Stimulated activated CD8-positive, alpha-beta memory T cell treated with anti-CD3 and anti-CD28 coated beads, Interleukin-2, amount 100 ng/mL, for 1 hour (primary cell): ENCODE measurements around the gene FBXO40.

Experiments used
- DNase-seq, 2 donors: peaks; one replicate each; pipeline ENCODE4 v3.0.0-alpha.2; 2020; ENCODE audit warnings: low read depth in 2 of 2

Gene FBXO40

DNA sequence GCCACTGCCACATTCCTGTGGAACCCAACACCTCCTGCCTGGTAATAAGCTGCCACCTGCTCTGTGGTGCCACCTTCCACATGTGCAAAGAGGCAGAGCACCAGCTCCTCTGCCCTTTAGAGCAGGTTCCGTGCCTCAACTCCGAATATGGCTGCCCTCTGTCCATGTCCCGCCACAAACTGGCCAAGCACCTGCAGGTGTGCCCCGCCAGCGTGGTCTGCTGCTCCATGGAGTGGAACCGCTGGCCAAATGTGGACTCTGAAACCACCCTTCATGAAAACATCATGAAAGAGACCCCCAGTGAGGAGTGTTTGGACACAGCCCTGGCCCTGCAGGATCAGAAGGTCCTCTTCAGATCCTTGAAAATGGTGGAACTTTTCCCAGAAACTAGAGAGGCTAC lies 28.3 kb downstream of the FBXO40 start:
- DNase-seq = no peak

DNA sequence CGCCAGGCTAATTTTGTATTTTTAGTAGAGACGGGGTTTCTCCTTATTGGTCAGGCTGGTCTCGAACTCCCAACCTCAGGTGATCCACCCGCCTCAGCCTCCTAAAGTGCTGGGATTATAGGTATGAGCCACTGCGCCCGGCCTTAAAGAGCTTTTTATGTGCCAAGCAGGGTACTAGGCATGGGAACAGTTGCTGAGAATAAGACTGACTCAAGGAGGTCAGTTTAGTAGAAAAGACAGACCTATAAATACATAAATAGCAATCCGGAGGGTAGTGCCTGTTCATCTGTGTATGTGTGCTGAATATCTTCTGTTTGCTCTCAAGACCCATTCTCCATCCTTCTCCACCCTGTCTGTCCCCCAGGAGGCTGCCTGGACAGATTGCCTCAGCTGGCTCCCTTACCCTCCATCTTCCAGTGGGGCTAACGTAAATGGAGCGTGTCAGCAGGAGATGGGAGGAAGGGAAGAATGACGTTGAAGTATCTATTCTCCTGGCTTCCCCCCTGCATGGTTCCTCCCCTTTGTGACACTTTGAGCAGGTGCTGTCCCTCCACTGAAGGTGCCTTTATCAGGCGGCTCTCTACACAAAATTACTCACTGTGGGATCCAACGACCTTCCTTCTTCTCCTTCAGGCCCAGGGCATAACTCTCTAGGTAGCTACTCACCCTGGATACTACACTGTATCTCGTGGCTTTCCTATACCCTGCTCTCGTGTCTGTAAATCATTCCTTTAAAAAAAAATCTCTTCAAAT lies 31.1 kb downstream of the FBXO40 start:
- no peak for DNase-seq

DNA sequence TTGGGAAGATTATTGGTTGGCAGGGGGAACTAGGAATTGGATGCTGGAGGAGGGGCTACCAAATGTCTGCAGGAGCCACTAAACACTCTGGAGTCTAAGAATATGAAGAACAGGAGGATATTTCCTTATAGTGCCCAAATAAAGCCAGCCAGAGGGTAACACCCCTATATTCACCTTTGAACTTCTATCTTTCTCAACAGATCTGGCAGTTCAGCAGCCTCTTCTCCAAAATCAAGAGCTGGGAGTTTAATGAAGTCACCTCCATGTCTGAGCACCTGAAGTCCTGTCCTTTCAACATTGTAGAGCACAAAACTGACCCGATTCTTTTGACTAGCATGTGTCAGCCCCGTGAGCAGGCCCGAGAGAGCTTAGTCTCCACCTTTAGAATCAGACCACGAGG lies 33.3 kb downstream of the FBXO40 start:
- DNase-seq = no peak

DNA sequence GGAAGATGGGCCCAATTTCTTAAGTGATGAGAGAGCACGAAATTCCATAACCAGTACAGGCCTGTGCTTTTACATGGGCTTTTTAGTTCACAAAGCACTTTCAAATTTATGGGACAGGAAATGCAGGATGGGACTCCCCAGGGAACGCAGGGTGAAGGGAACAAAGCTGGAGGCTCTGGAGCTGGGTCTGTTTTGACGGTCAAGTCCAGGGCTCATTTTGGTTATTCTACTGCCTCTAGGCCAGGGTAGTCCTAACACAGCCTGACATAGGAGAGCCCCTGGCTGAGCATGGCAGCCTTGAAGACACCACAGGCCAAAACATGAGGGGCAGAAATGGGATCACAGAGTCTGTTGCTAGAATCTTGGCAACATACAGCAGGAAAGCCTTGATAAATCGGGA lies 34.0 kb downstream of the FBXO40 start:
- no peak for DNase-seq

GRCh38 chr3:121627622-121628021 lies 34.4 kb downstream of the FBXO40 start:
- no peak for DNase-seq

DNA sequence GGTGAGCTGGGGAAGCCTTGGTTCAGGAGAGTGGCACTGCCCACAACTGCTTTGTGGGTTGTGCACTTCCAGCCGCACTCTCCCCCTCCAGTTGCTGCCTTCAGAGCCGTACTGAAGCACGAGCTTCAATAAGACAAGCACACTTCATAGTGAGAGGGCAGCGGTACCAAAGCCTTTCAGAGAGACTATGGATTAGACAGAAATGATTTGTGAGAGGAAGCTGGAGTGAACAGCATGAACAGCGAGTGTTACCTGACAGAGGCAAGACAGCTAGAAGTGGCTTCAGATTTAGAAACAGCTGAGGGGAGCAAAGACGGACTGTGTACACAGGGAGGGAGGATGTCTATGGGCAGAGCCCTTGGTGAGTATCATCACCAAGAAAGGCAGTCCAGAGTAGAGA lies 36.4 kb downstream of the FBXO40 start:
- DNase-seq = no peak

DNA sequence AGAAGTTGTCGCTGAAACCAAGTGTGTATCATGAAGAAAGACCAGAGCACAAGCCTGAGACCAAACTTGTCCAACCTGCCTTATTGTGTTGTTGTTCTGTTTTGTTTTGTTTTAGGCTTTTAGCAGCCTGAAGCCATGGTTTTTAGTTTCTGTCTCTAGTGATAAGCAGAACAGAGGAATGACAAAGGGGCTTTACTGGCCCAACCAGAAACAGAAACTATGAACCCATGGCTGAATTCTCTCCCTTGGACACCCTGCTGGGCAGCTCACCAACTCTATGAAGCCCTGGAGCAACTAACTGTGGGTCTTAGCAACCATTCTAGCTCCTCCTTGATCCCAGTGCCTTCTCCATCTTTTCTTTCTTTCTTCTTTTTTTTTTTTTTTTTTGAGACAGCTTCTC lies 37.2 kb downstream of the FBXO40 start:
- no peak for DNase-seq

- no peak for DNase-seq
Observed at GRCh38 chr3:121637922-121638321, 44.7 kb downstream of the FBXO40 start.

GRCh38 chr3:121641127-121641526 lies 47.9 kb downstream of the FBXO40 start:
- DNase-seq = no peak

DNA sequence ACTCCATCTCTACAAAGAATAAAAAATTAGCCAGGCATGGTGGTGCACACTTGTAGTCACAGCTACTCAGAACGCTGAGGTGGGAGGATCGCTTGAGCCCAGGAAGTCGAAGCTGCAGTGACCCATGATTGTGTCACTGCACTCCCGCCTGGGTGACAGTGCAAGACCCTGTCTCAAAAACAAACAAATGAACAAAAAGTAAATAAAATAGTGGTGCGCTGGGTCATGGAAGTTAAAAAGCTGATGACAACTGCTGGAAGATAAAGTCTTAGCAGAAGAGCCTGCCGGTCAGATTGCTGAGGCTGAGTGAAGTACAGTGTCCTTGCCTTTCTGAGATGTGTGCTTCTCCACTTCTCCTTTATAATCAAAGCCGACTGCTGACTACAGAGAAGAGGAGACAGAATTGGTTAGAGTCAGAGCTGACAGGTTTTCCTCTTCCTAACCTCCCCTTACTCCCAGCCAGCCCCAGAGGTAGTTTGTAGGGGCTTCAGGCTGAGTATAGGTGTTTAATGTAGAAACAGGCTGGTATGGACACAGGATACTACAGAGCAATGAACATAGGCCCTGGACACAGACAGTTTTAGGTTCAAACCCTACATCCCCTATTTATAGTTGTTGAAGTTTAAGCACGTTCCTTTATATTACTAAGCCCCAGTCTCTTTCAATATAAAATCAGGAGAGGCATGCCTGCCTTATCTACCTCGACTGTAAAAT lies 49.6 kb downstream of the FBXO40 start:
- DNase-seq = no peak

DNA sequence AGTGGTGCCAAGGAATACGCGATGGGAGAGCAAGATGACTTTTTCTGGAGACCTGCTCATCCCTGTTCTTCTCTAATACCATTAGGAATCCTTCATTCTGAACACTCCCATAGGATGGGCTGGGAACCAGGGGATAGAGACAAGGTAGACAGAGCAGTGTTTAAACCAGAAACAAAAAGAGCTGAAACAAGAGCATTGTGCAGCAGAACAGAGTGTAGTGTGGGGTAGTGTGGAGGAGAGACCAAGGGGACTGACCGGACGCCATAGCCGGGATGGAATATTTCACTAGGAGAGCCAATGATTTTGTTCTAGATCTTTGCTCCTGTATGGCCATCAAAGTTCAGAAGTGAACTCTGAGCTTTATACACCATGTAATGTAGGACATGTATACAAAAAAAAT lies 51.9 kb downstream of the FBXO40 start:
- DNase-seq = no peak

DNA sequence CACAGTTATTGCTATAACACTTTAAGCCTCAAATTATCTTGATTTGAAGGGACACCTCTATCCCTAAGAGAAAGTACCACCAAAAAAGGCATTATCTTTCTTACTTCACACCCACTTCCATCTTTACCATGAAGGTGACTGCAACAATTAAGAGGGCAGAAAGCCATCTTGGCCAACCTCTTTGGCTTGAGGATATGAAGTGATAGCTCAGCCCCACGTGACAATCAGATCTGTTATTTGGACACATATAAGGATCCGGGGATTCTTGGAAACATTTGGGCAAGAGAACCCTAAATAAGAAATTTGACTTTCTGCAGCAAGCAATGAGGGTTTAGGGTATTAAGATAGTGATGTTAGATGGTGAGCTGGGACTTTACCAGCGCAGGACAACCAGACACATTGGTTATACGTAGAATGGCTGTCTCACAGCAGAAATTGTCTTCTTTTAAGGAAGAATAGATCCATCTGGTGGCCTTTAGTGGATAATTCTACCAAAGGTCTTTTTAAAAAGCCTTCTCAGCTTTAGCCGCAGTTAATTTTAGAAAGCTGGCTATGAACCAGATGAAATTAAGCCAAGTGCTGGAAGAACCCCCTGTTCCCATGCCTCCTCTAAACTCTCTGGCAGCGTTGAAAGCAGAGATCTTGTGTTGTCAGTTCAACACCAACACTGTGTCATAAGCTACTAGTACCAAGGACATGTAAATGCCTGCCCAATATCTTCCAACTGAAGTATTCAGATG lies 55.2 kb downstream of the FBXO40 start:
- no peak for DNase-seq

DNA sequence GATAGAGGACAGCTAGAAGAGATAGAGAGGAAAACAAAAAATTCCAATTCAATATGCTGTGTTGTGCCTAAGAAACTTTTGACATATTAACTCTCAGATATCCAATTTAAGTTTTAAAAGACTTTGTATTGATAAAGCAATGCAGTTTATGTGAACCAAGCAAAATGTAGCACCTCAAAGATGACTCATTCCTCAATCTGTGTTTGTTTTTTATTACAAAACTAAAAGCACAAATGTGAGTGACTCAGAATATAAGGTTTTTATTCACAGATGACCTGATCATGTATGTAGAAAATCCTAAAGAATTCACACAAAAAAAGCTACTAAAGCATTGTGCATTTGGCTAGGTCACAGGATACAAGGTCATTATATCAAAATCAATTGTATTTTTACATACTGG lies 56.5 kb downstream of the FBXO40 start:
- DNase-seq = no peak

- no peak for DNase-seq
Observed at GRCh38 chr3:121651684-121652083, 58.5 kb downstream of the FBXO40 start.

DNA sequence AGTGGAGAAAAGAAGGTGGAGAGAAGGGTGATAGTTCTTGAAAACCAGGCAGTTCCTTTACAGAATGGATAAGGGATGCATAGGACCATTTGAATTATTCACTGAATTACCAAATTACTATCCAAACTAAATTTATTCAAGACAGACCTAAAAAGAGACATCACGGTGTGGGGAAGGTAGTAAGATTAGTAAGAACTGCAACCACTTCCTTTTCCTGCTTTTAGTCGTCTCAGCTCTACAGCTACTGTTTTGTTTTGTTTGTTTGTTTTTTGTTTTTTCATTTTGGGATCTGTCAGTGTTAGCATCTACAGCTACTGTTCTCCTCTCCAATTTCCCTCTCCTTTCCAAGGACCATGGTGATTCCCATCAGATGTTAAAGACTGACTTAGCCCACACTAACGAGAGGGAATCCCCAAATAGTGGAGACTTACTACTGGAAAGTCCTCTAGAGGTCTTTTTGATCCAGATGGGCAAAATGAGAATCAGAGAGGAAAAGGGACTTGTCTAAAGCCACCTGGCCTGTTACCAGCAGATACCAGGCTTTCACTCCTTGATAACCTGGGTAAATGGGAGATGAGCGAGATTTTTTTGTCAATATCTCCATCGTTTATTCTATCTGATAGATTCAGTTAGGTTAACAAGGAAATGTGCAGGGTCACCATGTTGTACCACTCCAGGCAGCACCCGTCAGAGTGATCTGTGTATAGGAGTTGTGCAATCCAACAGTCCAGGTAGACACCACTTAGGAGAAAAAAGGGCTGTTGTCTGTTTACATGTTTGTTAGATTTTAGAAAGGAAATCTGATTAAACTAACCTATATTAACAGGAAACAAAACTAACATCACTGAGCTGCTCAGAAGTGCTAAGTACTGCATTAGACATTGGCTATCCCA lies 61.6 kb downstream of the FBXO40 start:
- no peak for DNase-seq

DNA sequence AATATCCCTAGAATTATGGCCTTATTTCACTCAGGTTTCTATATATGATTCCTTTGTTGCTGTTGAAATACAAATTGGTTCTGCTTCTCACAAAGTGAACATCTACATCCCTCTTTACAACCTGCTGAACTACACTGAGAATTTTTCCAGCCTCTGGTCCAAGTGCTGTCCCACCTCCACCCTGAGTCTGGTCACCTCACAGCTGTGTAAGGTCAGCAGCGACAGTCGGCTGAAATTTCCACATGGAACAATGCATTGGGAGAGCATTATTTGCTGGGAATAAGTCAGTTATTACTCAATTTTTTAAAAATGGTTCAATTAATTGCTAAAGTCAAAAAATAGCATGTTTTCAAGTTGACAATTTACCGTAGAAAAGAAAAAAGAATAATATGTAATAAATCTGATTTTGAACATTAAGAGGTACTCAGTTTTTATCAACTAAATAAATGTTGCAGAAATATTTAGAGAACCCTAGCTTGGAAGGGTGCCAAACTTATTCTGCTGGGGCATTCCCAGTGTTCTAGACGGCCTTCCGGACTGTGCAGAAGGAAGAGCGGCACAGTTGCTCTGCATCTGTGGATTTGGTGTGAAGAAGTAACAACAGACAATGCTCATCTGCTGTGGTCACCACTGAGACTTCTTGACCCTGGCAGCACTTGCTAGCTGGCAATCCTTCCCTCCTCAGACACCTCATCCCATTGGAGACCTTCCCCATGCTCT lies 65.7 kb downstream of the FBXO40 start:
- no peak for DNase-seq

DNA sequence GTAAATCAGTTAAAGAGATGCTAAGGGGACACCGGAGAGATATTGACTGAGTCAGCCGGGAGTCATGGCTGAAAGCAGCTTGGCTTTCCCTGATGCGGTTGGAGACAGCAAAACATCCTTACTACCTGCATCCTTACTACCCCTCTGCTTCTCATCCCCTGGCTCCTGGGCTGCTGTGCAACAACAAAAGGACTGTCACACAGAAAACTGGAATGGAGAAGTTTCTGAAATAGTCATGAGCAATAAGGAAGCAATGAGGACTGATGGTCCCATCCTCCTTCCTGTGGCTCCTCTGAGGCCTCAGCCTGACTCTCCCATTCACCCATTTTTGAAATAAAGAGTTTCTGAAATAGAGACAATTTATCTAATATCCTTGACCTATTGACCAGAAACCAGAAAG lies 66.4 kb downstream of the FBXO40 start:
- no peak for DNase-seq

DNA sequence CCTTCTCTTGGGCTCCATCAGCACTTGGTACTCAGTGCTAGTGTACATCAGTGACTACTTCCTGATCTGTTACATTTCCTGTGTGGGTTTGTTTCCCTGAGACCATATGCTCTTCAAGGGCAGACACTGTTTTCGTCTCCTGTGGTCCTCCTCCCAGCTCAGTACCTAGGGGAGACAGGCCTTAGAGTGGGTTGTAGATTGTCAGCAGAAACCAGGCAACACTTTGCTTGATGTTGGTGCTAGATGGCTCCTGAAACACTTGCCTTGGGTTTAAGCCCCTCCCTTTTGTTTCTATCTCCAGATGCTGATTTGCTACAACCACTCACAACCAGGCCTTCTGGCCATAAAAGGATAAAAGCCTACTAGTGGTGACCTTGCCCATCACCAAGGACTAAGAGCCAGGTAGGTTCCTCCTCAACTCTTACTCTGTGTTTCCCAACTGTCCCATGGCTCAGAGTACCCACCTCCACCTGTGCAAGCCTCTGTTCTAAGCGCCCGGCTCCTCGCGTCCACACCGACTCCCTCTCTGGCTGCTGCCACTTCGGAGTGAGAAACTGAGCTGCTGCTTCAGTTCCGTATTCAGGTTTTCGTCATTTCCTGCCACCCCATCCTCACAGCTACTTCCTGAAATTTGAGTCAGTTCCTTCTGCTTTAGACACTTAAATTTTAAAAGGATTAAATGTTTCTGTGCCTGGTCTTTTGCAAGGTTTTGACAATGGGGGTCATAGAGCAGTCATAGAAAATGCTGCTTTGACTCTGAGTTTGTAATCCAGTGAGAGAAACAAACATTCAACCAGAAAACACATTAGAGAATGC lies 67.4 kb downstream of the FBXO40 start, which contains the start of gene HCLS1:
Gene HCLS1, minus strand, starts transcription at position 548 of the 816 bp plus-strand sequence. CDS start 2,556 bp downstream, outside the sequence.
- peak; percentile 50 for DNase-seq

- DNase-seq = no peak
Observed at GRCh38 chr3:121661376-121661775, 68.2 kb downstream of the FBXO40 start.

- DNase-seq = no peak
Observed at GRCh38 chr3:121662742-121663141, 69.6 kb downstream of the FBXO40 start.
